Nephron progenitor cell (in vitro differentiated cells): ENCODE results near the gene TMEM41B.

ENCODE experiments used
- DNase-seq: peaks from one replicate; pipeline ENCODE4 v3.0.0; 2021
- H3K27ac Mint-ChIP-seq: 2 replicates; pipeline ENCODE4 v1.8.0; 2021; ENCODE audit warnings: mild to moderate bottlenecking, moderate library complexity, mixed read lengths
- H3K27me3 Mint-ChIP-seq: 2 replicates; pipeline ENCODE4 v1.8.0; 2021; ENCODE audit warnings: mild to moderate bottlenecking, low read depth, mixed read lengths; ENCODE audit not compliant: poor library complexity
- H3K36me3 Mint-ChIP-seq: 2 replicates; pipeline ENCODE4 v1.8.0; 2021; ENCODE audit warnings: low read depth, mixed read lengths
- H3K4me1 Mint-ChIP-seq: 2 replicates; pipeline ENCODE4 v1.8.0; 2021; ENCODE audit warnings: mixed read lengths
- H3K4me3 Mint-ChIP-seq: 2 replicates; pipeline ENCODE4 v1.8.0; 2021; ENCODE audit warnings: mild to moderate bottlenecking, moderate library complexity, mixed read lengths
- H3K9me3 Mint-ChIP-seq: 2 replicates; pipeline ENCODE4 v1.8.0; 2021; ENCODE audit warnings: mild to moderate bottlenecking, moderate library complexity, mixed read lengths
- TF ChIP-seq, protein P1 (sequence below): fragments of 200-600 bp; sonication (generic); IDR thresholded peaks from 2 replicates; pipeline ENCODE4 v1.5.0; 2021; ENCODE audit warnings: antibody characterized with exemption

TMEM41B gene

DNA sequence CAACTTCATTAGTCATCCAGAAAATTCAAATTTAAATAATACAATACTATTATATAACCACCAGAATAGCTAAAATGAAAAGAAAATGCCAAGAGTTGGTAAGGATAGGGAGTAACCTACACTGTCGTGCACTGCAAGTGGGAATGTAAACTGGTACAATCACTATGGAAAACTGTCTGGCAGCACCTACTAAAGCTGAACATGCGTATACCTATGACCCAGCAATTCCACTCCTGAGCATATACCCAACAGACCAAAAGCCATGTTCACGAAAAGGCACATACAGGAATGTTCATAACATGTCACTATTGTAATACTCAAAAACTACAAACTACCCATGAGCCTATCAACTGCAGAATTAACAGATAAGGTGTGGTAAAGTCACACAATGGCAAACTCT, 81.9 kb downstream of the TMEM41B start:
- Mint-ChIP-seq H3K9me3 (peaks cover 36% of the 10 kb centered on the region), H3K4me1 (peaks cover 38% of the 10 kb centered on the region), H3K4me3 (no peak overlapping the region), H3K27me3 (peaks cover 2% of the 10 kb centered on the region), H3K27ac (no peak overlapping the region), H3K36me3 (peaks cover 47% of the 10 kb centered on the region)
- DNase-seq, result no peak
- TF ChIP-seq, protein P1, sequence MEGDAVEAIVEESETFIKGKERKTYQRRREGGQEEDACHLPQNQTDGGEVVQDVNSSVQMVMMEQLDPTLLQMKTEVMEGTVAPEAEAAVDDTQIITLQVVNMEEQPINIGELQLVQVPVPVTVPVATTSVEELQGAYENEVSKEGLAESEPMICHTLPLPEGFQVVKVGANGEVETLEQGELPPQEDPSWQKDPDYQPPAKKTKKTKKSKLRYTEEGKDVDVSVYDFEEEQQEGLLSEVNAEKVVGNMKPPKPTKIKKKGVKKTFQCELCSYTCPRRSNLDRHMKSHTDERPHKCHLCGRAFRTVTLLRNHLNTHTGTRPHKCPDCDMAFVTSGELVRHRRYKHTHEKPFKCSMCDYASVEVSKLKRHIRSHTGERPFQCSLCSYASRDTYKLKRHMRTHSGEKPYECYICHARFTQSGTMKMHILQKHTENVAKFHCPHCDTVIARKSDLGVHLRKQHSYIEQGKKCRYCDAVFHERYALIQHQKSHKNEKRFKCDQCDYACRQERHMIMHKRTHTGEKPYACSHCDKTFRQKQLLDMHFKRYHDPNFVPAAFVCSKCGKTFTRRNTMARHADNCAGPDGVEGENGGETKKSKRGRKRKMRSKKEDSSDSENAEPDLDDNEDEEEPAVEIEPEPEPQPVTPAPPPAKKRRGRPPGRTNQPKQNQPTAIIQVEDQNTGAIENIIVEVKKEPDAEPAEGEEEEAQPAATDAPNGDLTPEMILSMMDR, result no peak

DNA sequence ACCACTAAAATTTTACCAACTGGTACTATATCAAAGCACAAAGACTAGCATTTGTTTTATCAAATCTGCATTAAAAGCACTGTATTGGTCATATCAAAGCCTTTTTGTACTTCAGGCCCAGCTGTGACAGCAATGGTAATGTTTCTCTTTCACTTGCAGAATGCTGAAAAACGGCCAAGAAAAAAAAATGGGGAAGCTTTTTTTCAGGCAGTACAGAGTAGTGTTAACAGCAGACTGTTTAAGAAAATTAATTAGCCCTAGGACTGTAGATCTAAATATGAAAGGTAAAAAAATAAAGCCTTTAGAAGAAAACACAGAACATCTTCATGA, 82.6 kb downstream of the TMEM41B start:
- TF ChIP-seq, protein P1, result no peak
- H3K36me3 Mint-ChIP-seq, result peaks cover 47% of the 10 kb centered on the region
- H3K27me3 Mint-ChIP-seq, result peaks cover 2% of the 10 kb centered on the region
- H3K27ac Mint-ChIP-seq, result peak overlapping the region; percentile 49
- DNase-seq, result no peak
- peaks cover 30% of the 10 kb centered on the region for H3K9me3 Mint-ChIP-seq
- H3K4me3 Mint-ChIP-seq, result no peak overlapping the region
- peaks cover 38% of the 10 kb centered on the region for H3K4me1 Mint-ChIP-seq
